WTC11 (cell line): ENCODE data around the gene USP48. TPM values are rescaled to one million over a fixed set of nuclear protein-coding genes. Genes with fewer than 3 reads are reported as not detected.

ENCODE experiments used
- ATAC-seq: fragments of 200-7000 bp; cut with Tn5 transposase; 2 replicates; pipeline ENCODE4 v1.10.0; 2021; ENCODE audit warnings: mild to moderate bottlenecking, moderate library complexity
- CTCF ChIA-PET: fragments of 300-600 bp; sonication (Branson Sonifier 250); formaldehyde crosslinking; loops from one replicate; lab custom pipeline; 2021; ENCODE audit warnings: antibody characterized with exemption; lab: Charles Lee
- POLR2A ChIA-PET: fragments of 350-600 bp; sonication (Branson Sonifier 250); formaldehyde crosslinking; loops from one replicate; lab custom pipeline; 2021; ENCODE audit warnings: antibody characterized with exemption; lab: Charles Lee
- DNase-seq: peaks from one replicate; pipeline ENCODE4 v3.0.0; 2021; ENCODE audit warnings: low spot score
- H3K27ac Mint-ChIP-seq: 2 replicates; pipeline ENCODE4 v1.8.0; 2021; ENCODE audit warnings: mixed read lengths
- H3K27me3 Mint-ChIP-seq: 2 replicates; pipeline ENCODE4 v1.8.0; 2021; ENCODE audit warnings: low read depth, mild to moderate bottlenecking, moderate library complexity, mixed read lengths
- H3K36me3 Mint-ChIP-seq: 2 replicates; pipeline ENCODE4 v1.8.0; 2021; ENCODE audit warnings: mixed read lengths
- H3K4me1 Mint-ChIP-seq: 2 replicates; pipeline ENCODE4 v1.8.0; 2022; ENCODE audit warnings: mixed read lengths
- H3K4me3 Mint-ChIP-seq: 2 replicates; pipeline ENCODE4 v1.8.0; 2021; ENCODE audit warnings: mild to moderate bottlenecking, moderate library complexity, mixed read lengths
- H3K9me3 Mint-ChIP-seq: 2 replicates; pipeline ENCODE4 v1.8.0; 2021; ENCODE audit warnings: mixed read lengths
- CREB1 ChIP-seq: sonication (generic); formaldehyde crosslinking; IDR thresholded peaks from 2 replicates; pipeline ENCODE4 v1.8.0; 2023; ENCODE audit warnings: mild to moderate bottlenecking, missing genetic modification reagents
- CREM ChIP-seq: sonication (generic); formaldehyde crosslinking; IDR thresholded peaks from 2 replicates; pipeline ENCODE4 v1.8.1; 2022; ENCODE audit warnings: mild to moderate bottlenecking, missing genetic modification reagents, moderate library complexity
- ELF4 ChIP-seq: sonication (generic); formaldehyde crosslinking; IDR thresholded peaks from 2 replicates; pipeline ENCODE4 v1.8.1; 2022; ENCODE audit warnings: low read depth, mild to moderate bottlenecking, moderate library complexity, missing genetic modification reagents
- FOXP1 ChIP-seq: sonication (generic); formaldehyde crosslinking; IDR thresholded peaks from 2 replicates; pipeline ENCODE4 v1.8.0; 2022; ENCODE audit warnings: missing genetic modification reagents, mild to moderate bottlenecking, moderate library complexity, borderline replicate concordance
- GTF2I ChIP-seq: fragments of 250-450 bp; sonication (Bioruptor Pico); conservative IDR thresholded peaks from 2 replicates; pipeline ENCODE4 v1.4.0; 2021; ENCODE audit warnings: mild to moderate bottlenecking
- IRF2 ChIP-seq: sonication (generic); formaldehyde crosslinking; IDR thresholded peaks from 2 replicates; pipeline ENCODE4 v1.8.0; 2022; ENCODE audit warnings: low read depth, missing genetic modification reagents, borderline replicate concordance
- JUN ChIP-seq: sonication (generic); formaldehyde crosslinking; IDR thresholded peaks from 2 replicates; pipeline ENCODE4 v1.8.0; 2023; ENCODE audit warnings: mild to moderate bottlenecking, missing genetic modification reagents
- KAT7 ChIP-seq: sonication (generic); formaldehyde crosslinking; IDR thresholded peaks from 2 replicates; pipeline ENCODE4 v1.8.1; 2023; ENCODE audit warnings: missing genetic modification reagents, mild to moderate bottlenecking, borderline replicate concordance
- MYBL2 ChIP-seq: sonication (generic); formaldehyde crosslinking; IDR thresholded peaks from 2 replicates; pipeline ENCODE4 v1.8.1; 2023; ENCODE audit warnings: mild to moderate bottlenecking, moderate library complexity, missing genetic modification reagents
- NFYB ChIP-seq: sonication (generic); formaldehyde crosslinking; conservative IDR thresholded peaks from 2 replicates; pipeline ENCODE4 v1.8.0; 2022; ENCODE audit warnings: low read depth, missing genetic modification reagents
- RELA ChIP-seq: sonication (generic); formaldehyde crosslinking; IDR thresholded peaks from 2 replicates; pipeline ENCODE4 v1.8.1; 2022; ENCODE audit warnings: missing genetic modification reagents, mild to moderate bottlenecking, borderline replicate concordance
- RORB ChIP-seq: fragments of 250-450 bp; sonication (Bioruptor Pico); IDR thresholded peaks from 2 replicates; pipeline ENCODE4 v1.9.0; 2021; ENCODE audit warnings: mild to moderate bottlenecking
- TCF7 ChIP-seq: sonication (generic); formaldehyde crosslinking; IDR thresholded peaks from 2 replicates; pipeline ENCODE4 v1.8.0; 2022; ENCODE audit warnings: mild to moderate bottlenecking, low read depth, missing genetic modification reagents, moderate library complexity
- ZNF121 ChIP-seq: sonication (generic); formaldehyde crosslinking; IDR thresholded peaks from 2 replicates; pipeline ENCODE4 v1.8.0; 2023; ENCODE audit warnings: missing genetic modification reagents
- ZNF232 ChIP-seq: sonication (generic); formaldehyde crosslinking; IDR thresholded peaks from 2 replicates; pipeline ENCODE4 v1.8.0; 2022; ENCODE audit warnings: mild to moderate bottlenecking, missing genetic modification reagents
- ZNF317 ChIP-seq: sonication (generic); formaldehyde crosslinking; IDR thresholded peaks from 2 replicates; pipeline ENCODE4 v1.8.1; 2023; ENCODE audit warnings: low read depth, mild to moderate bottlenecking, moderate library complexity, missing genetic modification reagents, borderline replicate concordance
- ZNF423 ChIP-seq: fragments of 250-450 bp; sonication (Bioruptor Pico); IDR thresholded peaks from 2 replicates; pipeline ENCODE4 v2.1.2; 2022; ENCODE audit warnings: mild to moderate bottlenecking, moderate library complexity
- ZNF671 ChIP-seq: fragments of 250-450 bp; sonication (Bioruptor Pico); IDR thresholded peaks from 2 replicates; pipeline ENCODE4 v1.8.0; 2021; ENCODE audit warnings: mild to moderate bottlenecking
- total RNA-seq: library from RNA; stranded (reverse); gene quantifications from 3 replicates; pipeline ENCODE4 v1.2.3, GENCODE V29; 2021
- TF ChIP-seq, protein P1 (sequence below): fragments of 200-600 bp; IDR thresholded peaks from 2 replicates; pipeline ENCODE4 v1.8.0; 2022; ENCODE audit warnings: antibody characterized with exemption
- TF ChIP-seq, protein P2 (sequence below): sonication (generic); formaldehyde crosslinking; IDR thresholded peaks from 2 replicates; pipeline ENCODE4 v1.8.0; 2022; ENCODE audit warnings: mild to moderate bottlenecking, missing genetic modification reagents
- TF ChIP-seq, protein P3 (sequence below): sonication (generic); formaldehyde crosslinking; IDR thresholded peaks from 2 replicates; pipeline ENCODE4 v1.8.0; 2022; ENCODE audit warnings: missing genetic modification reagents
- TF ChIP-seq, protein P4 (sequence below): sonication (generic); formaldehyde crosslinking; IDR thresholded peaks from 2 replicates; pipeline ENCODE4 v1.8.1; 2023; ENCODE audit warnings: mild to moderate bottlenecking, missing genetic modification reagents, moderate library complexity
- TF ChIP-seq, protein P5 (sequence below): sonication (generic); formaldehyde crosslinking; IDR thresholded peaks from 2 replicates; pipeline ENCODE4 v1.8.1; 2022; ENCODE audit warnings: missing genetic modification reagents, borderline replicate concordance
- TF ChIP-seq, protein P6 (sequence below): sonication (generic); formaldehyde crosslinking; IDR thresholded peaks from 2 replicates; pipeline ENCODE4 v1.8.0; 2023; ENCODE audit warnings: missing genetic modification reagents
- TF ChIP-seq, protein P7 (sequence below): sonication (generic); formaldehyde crosslinking; IDR thresholded peaks from 2 replicates; pipeline ENCODE4 v1.8.1; 2022; ENCODE audit warnings: low read depth, missing genetic modification reagents, borderline replicate concordance

The USP48 gene
- total RNA-seq, 1 experiment from 2014 or later = 86.9 TPM

DNA sequence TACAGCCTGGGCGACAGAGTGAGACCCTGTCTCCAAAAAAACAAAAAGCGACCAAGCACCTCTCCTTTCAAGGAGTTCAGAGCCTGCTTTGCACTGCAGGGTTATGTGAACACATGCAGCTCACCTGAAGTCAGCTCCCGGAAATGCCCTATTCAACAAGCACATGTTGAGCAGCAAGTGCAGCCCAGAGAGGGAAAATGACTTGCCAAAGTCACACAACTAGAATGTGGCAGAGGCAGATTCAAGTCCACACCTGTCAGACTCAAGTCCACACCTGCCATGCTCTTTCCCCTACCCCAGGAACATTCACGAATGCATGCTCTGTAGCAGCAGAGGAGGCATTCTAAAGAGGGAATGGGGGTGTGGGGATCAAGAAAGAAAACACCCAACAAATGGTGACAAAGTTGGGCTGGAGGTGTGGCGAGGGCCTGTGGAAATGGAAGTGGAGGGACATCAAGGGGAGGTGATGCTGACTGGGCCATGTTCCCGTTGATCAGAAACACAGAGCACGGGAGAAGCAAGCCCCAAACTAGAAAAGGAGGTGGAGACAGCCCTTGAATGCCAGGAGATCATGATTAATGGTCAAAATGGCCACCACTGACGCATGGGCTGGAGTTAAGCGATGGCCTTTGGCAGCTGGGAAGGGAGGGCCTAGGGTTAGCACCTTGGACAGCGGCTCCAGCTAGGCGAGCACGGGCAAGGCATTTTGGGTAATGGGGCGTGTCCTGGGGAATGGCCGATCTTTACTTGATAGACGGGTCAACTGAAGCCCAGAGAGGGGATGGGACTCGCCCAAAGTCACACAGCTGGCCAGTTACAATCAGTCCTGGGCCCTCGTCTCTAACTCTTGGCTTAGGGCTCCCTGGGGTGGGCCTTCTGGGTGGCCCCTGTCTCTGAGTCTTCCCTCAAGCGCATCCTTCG lies 135.3 kb downstream of the USP48 start:
- ChIA-PET POLR2A (no interaction called here), CTCF (interaction anchor here (0.6 to 1.9 kb wide), 4 partner anchors 8 to 381 kb away, joined by 3 to 9 read pairs (median 5); no protein-coding TSS in a partner anchor)
- Mint-ChIP-seq H3K27me3 (peaks cover 12% of the 10 kb centered on the region), H3K36me3 (no peaks in the 10 kb centered on the region), H3K27ac (no peak overlapping the region), H3K9me3 (no peaks in the 10 kb centered on the region), H3K4me1 (peaks cover 17% of the 10 kb centered on the region), H3K4me3 (no peak overlapping the region)
- ATAC-seq (peak; percentile 83), DNase-seq (peak; percentile 91)
- TF ChIP-seq NFYB (CRISPR knock-in tag) (no peak), ZNF317 (CRISPR knock-in tag) (0 out of 2 replicates have a peak, but pooled peaks have one; percentile 10), ELF4 (no peak), IRF2 (CRISPR knock-in tag) (0 out of 2 replicates have a peak, but pooled peaks have one; percentile 82), TCF7 (CRISPR knock-in tag) (no peak), CREM (CRISPR knock-in tag) (no peak), MYBL2 (CRISPR knock-in tag) (peak; percentile 89), ZNF232 (CRISPR knock-in tag) (peak; percentile 96), KAT7 (CRISPR knock-in tag) (no peak), CREB1 (peak; percentile 81), FOXP1 (CRISPR knock-in tag) (peak; percentile 97), RELA (CRISPR knock-in tag) (no peak), ZNF671 (CRISPR knock-in tag) (no peak), RORB (CRISPR knock-in tag) (no peak), GTF2I (peak; percentile 89), JUN (CRISPR knock-in tag) (no peak), ZNF423 (CRISPR knock-in tag) (no peak), ZNF121 (CRISPR knock-in tag) (peak; percentile 61; the same call in 1 of the 2 replicates)
- TF ChIP-seq, protein P1, sequence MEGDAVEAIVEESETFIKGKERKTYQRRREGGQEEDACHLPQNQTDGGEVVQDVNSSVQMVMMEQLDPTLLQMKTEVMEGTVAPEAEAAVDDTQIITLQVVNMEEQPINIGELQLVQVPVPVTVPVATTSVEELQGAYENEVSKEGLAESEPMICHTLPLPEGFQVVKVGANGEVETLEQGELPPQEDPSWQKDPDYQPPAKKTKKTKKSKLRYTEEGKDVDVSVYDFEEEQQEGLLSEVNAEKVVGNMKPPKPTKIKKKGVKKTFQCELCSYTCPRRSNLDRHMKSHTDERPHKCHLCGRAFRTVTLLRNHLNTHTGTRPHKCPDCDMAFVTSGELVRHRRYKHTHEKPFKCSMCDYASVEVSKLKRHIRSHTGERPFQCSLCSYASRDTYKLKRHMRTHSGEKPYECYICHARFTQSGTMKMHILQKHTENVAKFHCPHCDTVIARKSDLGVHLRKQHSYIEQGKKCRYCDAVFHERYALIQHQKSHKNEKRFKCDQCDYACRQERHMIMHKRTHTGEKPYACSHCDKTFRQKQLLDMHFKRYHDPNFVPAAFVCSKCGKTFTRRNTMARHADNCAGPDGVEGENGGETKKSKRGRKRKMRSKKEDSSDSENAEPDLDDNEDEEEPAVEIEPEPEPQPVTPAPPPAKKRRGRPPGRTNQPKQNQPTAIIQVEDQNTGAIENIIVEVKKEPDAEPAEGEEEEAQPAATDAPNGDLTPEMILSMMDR = no peak
- TF ChIP-seq, protein P2, sequence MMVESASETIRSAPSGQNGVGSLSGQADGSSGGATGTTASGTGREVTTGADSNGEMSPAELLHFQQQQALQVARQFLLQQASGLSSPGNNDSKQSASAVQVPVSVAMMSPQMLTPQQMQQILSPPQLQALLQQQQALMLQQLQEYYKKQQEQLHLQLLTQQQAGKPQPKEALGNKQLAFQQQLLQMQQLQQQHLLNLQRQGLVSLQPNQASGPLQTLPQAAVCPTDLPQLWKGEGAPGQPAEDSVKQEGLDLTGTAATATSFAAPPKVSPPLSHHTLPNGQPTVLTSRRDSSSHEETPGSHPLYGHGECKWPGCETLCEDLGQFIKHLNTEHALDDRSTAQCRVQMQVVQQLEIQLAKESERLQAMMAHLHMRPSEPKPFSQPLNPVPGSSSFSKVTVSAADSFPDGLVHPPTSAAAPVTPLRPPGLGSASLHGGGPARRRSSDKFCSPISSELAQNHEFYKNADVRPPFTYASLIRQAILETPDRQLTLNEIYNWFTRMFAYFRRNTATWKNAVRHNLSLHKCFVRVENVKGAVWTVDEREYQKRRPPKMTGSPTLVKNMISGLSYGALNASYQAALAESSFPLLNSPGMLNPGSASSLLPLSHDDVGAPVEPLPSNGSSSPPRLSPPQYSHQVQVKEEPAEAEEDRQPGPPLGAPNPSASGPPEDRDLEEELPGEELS (CRISPR knock-in tag) = peak; percentile 97
- TF ChIP-seq, protein P3, sequence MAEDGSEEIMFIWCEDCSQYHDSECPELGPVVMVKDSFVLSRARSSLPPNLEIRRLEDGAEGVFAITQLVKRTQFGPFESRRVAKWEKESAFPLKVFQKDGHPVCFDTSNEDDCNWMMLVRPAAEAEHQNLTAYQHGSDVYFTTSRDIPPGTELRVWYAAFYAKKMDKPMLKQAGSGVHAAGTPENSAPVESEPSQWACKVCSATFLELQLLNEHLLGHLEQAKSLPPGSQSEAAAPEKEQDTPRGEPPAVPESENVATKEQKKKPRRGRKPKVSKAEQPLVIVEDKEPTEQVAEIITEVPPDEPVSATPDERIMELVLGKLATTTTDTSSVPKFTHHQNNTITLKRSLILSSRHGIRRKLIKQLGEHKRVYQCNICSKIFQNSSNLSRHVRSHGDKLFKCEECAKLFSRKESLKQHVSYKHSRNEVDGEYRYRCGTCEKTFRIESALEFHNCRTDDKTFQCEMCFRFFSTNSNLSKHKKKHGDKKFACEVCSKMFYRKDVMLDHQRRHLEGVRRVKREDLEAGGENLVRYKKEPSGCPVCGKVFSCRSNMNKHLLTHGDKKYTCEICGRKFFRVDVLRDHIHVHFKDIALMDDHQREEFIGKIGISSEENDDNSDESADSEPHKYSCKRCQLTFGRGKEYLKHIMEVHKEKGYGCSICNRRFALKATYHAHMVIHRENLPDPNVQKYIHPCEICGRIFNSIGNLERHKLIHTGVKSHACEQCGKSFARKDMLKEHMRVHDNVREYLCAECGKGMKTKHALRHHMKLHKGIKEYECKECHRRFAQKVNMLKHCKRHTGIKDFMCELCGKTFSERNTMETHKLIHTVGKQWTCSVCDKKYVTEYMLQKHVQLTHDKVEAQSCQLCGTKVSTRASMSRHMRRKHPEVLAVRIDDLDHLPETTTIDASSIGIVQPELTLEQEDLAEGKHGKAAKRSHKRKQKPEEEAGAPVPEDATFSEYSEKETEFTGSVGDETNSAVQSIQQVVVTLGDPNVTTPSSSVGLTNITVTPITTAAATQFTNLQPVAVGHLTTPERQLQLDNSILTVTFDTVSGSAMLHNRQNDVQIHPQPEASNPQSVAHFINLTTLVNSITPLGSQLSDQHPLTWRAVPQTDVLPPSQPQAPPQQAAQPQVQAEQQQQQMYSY (CRISPR knock-in tag) = peak; percentile 88
- TF ChIP-seq, protein P4, sequence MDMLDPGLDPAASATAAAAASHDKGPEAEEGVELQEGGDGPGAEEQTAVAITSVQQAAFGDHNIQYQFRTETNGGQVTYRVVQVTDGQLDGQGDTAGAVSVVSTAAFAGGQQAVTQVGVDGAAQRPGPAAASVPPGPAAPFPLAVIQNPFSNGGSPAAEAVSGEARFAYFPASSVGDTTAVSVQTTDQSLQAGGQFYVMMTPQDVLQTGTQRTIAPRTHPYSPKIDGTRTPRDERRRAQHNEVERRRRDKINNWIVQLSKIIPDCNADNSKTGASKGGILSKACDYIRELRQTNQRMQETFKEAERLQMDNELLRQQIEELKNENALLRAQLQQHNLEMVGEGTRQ (CRISPR knock-in tag) = no peak
- TF ChIP-seq, protein P5, sequence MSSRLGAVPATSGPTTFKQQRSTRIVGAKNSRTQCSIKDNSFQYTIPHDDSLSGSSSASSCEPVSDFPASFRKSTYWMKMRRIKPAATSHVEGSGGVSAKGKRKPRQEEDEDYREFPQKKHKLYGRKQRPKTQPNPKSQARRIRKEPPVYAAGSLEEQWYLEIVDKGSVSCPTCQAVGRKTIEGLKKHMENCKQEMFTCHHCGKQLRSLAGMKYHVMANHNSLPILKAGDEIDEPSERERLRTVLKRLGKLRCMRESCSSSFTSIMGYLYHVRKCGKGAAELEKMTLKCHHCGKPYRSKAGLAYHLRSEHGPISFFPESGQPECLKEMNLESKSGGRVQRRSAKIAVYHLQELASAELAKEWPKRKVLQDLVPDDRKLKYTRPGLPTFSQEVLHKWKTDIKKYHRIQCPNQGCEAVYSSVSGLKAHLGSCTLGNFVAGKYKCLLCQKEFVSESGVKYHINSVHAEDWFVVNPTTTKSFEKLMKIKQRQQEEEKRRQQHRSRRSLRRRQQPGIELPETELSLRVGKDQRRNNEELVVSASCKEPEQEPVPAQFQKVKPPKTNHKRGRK (CRISPR knock-in tag) = no peak
- TF ChIP-seq, protein P6, sequence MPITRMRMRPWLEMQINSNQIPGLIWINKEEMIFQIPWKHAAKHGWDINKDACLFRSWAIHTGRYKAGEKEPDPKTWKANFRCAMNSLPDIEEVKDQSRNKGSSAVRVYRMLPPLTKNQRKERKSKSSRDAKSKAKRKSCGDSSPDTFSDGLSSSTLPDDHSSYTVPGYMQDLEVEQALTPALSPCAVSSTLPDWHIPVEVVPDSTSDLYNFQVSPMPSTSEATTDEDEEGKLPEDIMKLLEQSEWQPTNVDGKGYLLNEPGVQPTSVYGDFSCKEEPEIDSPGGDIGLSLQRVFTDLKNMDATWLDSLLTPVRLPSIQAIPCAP (CRISPR knock-in tag) = peak; percentile 89
- TF ChIP-seq, protein P7, sequence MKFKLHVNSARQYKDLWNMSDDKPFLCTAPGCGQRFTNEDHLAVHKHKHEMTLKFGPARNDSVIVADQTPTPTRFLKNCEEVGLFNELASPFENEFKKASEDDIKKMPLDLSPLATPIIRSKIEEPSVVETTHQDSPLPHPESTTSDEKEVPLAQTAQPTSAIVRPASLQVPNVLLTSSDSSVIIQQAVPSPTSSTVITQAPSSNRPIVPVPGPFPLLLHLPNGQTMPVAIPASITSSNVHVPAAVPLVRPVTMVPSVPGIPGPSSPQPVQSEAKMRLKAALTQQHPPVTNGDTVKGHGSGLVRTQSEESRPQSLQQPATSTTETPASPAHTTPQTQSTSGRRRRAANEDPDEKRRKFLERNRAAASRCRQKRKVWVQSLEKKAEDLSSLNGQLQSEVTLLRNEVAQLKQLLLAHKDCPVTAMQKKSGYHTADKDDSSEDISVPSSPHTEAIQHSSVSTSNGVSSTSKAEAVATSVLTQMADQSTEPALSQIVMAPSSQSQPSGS = no peak; the same call in 1 of the 2 replicates
